Fibroblast of villous mesenchyme (primary cell): ENCODE measurements around the gene GFI1. TPM values are rescaled to one million over a fixed set of nuclear protein-coding genes. Genes with fewer than 3 reads are reported as not detected.

Experiments used
- DNase-seq: peaks from one replicate; pipeline ENCODE4 v3.0.0-alpha.2; 2010; ENCODE audit warnings: low read depth
- H3K4me3 ChIP-seq: 2 replicates; pipeline ENCODE4 v1.5.1; 2011; ENCODE audit warnings: low read depth, mild to moderate bottlenecking, low read length
- CTCF ChIP-seq: IDR thresholded peaks from 2 replicates; pipeline ENCODE4 v1.5.1; 2012; ENCODE audit warnings: low read depth, mild to moderate bottlenecking, low read length; ENCODE audit not compliant: insufficient read depth
- total RNA-seq: library from RNA; depleted of rRNA; stranded (reverse); fragments of >200 nt; gene quantifications from 2 replicates; pipeline ENCODE4 v1.2.3, GENCODE V29; 2012

Gene GFI1
- total RNA-seq, 1 donor = under 0.01 TPM

DNA sequence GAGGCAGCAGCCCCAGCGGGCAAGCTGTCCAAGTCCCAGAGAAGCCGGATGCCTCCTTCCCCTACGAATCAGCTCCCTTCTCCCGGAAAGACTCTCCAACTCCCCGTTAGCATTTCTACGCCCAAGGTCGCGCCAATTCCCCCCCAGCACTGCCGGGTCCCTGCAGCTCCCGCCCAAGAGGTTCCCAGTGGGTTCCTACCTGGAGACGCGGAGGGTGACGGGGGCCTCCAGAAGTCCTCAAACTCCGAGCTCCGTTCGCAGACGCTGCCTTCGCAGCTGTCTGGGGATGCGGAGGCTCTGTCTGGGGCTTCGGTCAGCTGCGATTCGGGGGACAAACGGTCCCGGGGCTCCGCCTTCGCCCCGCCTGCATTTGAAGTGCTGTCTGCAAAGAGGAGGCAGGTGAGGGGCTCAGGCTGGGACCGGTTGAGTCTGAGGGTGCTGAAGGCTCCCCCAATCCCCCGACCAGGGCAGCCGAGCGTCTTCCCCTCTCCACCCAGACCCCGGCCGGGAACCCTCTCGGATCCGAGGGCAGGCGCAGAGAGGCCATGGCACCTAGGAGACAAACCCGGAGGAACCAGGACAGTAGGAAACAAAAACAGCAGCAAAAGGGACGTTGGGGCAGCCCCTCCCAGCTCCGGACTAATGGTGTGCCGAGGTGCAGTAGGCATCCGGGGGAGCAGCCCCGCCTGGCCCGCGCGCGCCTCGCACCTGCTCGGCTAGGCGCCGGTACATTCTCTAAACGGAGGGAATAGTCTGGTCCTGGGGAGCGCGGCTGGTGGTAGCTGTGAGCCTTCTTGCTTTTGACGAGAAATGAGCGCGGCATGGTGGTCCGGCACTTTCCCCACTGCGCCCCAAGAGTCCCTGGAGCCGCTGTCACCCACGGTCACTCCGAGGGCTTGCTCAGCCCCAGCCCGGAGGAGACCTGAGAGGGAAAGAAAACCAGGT is 3.8 kb downstream of the GFI1 start:
- no peak for DNase-seq
- no peak for TF ChIP-seq CTCF
- H3K4me3 ChIP-seq = peak overlapping the region; percentile 34

DNA sequence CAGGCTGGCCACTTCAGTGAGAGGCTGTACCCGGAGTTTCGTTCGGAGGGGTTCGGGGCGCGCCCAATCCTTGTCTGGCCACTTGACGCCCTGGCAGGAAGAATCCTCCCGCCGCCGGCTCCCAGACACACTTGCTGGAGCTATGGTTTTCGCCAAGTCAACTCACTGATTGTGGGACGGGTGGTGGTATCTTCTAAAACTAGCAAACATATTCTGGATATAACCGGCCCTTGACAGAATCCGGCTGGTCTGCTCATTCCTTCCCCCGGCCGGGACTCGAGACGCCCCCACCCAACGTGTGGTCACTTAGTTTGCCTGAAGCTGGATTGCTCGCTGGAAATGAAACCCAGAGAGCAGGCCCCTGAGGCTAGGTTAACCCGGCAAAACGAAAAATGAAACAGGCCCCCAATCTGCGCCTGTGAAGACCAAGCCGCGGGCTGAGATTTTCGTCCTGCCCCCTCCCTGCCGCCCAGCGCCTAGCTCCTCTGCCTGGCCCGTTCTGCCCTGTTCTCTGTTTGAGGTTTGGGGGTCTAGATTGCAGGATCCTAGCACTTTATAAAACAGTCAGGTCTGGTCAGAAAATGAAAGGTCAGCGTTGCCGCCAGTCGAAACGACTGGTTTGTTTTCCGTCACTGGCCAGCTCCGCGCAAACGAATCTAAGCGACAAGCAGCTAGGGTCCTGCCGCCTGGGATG is 4.6 kb downstream of the GFI1 start:
- peak; percentile 22 for DNase-seq
- no peak for TF ChIP-seq CTCF
- H3K4me3 ChIP-seq = peak overlapping the region; percentile 34

- DNase-seq = no peak
- no peak overlapping the region for H3K4me3 ChIP-seq
- no peak for TF ChIP-seq CTCF
Measured at GRCh38 chr1:92481599-92481925, 5.2 kb downstream of the GFI1 start.

DNA sequence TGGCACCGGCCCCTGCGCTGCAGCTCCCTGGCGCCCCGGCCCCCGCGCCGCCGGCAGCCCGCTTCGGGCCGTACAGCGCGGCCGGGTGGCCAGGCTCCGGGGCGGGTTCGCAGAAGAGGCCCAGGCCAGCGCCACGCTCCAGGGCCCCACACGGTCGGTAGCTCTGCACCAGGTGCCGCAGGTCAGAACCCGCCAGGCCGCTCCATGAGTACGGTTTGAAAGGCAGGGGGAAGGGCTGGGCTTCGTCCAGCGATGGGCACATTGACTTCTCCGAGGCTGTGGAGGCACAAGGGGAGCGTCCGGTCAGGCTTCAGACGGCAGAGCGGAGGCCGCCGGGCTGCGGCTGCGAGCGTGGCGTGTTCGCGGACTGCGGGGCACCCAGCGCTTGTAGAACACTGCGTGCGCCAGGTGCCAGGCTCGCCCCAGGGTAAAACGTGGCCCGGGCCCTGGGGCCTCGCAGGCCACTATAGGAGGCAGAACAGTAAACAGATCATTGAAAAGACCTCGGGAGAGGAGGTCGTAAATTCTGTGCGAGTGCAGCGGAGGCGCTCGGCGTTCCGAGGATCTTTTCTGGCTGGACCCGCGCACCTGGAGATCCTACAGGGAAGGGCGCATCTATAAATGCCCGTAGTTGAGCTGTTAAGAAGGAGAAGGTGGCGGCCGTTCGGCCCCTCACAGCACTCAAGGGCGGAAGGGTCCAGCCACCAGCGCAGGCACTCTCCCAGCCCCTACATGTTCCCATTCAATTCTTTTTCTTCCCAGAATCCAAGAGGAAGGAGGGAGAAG is 5.7 kb downstream of the GFI1 start:
- DNase-seq = no peak
- no peak overlapping the region for H3K4me3 ChIP-seq
- no peak for TF ChIP-seq CTCF

GRCh38 chr1:92480200-92480812 is 6.4 kb downstream of the GFI1 start:
- H3K4me3 ChIP-seq = no peak overlapping the region
- no peak for DNase-seq
- no peak for TF ChIP-seq CTCF

DNA sequence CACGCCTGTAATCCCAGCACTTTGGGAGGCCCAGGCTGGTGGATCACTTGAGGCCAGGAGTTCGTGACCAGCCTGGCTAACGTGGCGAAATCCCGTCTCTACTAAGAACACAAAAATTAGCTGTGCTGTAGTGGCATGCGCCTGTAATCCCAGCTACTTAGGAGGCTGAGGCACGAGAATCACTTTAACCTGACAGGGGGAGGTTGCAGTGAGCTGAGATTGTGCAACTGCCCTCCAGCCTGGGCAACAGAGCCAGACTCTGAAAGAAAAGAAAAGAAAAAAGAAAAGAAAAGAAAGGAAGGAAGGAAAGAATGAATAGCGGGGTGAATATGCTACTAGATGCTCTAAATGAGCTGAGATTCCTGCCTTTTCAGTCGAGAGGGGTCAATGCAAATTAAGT is 7.1 kb downstream of the GFI1 start:
- DNase-seq = no peak
- H3K4me3 ChIP-seq = no peak overlapping the region
- TF ChIP-seq CTCF = no peak
